ENCODE results near the gene UBR7.

UBR7 gene

DNA sequence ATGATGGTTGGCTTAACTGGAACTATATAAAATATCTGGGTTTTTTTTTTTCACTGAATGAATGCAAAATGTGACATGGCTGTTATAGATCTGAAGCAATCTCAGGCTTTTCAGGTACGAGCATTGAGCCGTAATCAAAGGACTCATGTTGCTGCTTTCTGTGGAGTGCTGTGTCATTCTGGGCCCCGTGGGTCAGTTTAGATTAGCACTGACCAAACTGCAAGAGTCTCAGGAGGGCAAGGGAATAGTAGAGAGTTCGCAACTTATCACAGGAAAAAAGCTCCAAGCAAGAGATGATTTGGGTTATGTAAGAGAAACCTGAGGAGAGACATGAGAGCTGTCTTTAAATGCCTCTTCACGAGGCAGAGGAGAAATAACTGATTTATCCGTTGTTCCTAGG lies 59.1 kb downstream of the UBR7 start:
- DNase-seq: no peak

DNA sequence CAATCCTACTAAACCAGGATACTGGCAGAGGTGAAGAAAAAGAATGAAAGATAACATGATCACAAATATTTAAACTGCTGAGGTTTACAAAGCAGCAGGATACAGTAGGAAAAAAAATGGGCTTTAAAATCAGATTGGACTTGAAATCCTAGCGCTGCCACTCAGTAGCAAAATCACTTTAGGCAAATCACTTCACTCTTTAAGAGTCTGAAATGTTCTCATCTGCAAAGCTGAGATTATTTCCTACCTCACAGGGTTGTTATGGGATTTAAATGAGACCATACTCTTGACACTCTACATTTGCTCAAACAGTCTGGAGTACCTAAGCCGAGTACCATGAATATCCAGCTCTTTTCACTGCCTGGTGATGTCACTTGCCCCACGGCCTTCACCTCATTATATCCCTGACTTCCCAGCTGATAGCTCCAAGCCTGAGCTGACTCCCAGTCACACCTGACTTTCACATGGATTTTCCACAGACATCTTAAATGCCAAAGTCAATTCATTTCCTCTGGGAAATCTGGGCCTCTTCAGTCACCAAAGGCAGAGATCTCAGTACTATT lies 60.2 kb downstream of the UBR7 start:
- DNase-seq: no peak

DNA sequence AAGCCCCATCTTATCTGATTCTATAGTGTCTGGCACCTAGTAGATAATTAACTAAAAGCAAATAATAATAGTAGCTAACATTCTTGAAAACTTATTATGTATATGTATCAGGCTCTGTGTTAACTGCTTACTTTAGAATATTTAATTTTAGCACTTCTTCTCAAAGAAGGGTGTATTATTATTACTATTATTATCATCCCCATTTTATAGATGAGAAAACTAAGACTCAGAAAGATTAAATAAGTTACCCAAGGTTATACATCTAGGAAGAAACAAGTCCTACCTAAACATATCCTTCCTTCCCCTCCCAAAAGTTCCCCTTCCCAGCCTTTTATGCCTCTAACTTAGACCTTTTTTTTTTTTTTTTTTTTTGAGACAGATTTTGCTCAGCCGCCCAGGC lies 61.4 kb downstream of the UBR7 start:
- no peak for DNase-seq

DNA sequence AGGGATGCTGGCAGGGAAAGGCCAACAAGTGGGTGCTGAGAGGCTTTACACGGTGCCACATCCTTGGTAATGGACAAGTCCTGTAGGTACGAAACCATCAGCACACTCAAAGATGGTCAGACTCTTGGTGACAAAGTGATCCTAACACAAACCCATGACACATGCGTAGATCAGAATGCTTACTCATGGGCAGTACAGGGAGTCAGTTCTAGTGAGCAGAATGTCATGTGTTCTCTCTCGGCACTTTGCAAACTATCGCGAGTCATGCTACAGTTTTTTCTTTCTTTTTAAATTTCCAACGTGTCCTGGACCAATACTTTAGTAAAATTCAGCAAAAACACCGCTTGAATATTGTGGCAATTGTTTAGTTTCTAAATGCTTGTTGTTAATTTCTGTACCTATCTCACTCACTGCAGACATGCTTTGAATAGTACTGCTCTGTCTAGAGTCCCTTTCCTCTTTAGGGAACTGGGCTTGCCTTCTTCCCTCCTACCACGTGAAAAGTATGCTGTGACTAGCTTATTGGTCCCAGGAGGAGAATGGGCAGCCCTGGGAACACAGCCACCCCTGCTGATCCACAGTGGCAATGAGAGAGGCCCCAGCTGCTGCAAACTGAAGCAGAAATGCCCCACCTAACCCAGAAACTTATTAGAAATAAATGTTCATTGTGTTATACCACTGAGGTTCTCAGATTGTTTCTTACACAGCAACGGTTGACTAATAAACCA lies 62.4 kb downstream of the UBR7 start:
- no peak for DNase-seq

DNA sequence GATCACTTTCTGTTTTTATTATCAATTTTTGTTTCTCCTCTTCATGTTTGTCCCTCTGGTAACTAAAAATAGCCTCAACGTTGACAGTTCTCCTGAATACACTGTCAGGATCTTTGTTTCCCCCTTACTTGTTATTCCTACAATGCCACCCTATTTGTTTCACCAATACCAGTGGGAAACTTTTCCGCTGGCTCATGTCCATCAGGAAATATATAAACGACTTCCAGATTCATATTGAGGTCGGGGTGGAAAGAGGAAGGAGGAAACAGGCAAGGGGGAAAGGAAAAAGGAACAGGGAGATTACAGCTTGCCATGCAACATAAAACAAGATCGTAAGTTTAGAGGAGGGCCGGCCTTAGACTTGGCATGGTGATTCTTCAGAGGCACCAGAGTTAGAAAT lies 64.1 kb downstream of the UBR7 start:
- no peak for DNase-seq

DNA sequence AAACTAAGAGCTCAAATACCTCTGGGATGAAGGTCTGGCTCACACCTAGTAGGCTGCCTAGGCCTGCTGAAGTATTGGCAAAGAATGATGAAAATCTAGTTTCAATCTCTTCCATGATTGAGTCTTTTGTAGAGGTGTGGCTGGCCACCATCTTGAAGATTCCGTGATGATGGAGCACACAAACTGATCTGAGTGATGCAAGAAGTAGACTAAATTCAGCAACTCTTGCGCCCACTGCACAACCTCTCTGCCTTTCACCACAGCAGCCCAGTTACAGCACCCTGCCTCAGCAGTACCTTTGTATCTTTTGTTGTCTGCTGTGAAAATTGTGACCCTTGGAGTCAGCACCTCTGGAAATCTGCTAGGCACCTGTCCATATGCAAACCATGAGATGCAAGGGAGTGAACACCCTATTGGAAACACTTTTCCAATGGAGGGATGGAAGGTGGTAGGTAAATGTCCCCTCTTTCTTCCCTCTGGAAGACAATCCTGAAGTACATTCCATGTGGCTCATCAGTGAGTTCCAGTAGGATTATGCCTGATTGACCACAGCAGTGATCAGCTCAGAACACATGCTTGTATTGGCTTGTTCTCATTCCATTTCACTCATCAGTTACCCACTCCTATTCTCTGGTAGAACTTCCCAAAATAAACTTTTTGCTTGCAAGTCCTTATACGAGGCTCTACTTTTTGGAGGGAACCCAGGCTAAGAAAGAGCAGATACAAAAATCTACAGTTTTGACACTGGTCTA lies 67.2 kb downstream of the UBR7 start:
- no peak for DNase-seq

DNA sequence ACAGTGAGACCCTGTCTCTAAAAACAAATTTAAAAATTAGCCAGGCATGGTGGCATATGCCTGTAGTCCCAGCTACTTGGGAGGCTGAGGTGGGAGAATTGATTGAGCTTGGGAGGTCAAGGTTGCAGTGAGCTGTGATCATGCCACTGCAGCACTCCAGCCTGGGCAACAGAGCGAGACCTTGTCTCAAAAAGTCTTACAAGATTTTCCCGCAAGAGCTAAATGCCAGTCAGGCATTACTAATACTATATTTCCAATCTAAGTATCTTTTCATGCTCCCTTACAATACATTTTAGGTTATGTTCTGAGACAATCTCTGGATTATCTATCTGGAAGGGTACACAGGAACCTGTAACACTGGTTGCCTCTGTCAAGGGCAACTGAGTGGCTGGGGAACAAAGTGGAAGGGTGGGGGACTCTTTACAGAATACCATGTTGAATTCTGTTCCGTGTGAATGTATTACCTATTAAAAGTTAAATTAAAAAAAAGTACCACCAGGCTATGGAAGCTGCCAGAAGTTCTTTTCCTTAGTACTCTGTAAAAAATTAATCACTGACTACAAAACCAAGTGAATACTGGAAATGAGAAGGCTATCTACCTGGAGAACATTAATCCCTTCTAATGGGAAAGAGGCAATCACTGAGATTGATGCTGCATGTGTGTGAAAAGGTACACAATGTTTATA lies 69.1 kb downstream of the UBR7 start:
- DNase-seq: no peak

Data from NCI-H446 (cell line).